Measurements from ENCODE around the gene CYB5D1. TPM values are rescaled to one million over a fixed set of nuclear protein-coding genes. Genes with fewer than 3 reads are reported as not detected.

The CYB5D1 gene
- total and polyA plus RNA-seq, 9 donors: 5.9 to 9.3 (median 7.3) TPM

DNA sequence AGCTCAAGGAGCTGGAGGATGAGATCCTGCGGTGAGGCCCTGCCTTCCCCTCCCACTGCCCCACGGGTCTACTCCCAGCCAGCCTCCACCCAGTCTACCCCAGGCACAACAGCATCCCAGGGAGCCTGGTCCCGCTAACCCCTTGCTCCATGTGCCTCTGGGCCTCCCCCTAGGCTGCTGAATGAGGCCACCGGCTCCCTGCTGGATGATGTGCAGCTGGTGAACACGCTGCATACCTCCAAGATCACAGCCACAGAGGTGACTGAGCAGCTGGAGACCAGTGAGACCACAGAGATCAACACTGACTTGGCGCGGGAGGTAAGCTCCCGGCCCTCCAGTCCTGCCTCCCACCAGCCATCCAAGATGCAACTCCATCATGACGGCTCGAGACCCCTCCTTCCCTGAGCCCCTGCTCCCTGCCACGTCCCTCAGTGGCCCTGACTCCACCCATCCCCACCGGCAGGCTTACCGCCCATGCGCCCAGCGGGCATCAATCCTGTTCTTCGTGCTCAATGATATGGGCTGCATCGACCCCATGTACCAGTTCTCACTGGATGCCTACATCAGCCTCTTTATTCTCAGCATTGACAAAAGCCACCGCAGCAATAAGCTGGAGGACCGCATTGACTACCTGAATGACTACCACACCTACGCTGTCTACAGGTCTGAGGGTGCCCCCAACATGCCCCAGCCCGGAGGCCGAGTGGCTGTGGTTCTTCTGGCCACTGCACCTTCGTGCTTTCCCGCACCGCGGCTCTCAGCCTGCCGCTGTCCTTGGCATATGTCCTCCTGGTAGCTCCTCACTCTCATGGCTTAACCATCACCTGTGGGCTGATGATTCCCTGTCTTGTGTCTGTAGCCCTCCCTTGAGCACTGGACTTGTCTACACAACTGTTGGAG, 38.8 kb upstream of the CYB5D1 start:
- Histone ChIP-seq H3K36me3 (ENCODE audit: control insufficient read depth, insufficient read depth, low read length) (peaks cover 2% of the 10 kb centered on the region), H3K4me1 (ENCODE audit: control insufficient read depth, insufficient read depth, low read length) (no peaks in the 10 kb centered on the region), H3K4me3 (ENCODE audit: low read length) (no peak overlapping the region), H3K27ac (ENCODE audit: low read length) (no peak overlapping the region), H3K27me3 (ENCODE audit: control insufficient read depth, insufficient read depth, low read length) (no peaks in the 10 kb centered on the region), H3K9me3 (replicated peaks; ENCODE audit: control insufficient read depth, low read depth, low read length) (no peaks in the 10 kb centered on the region)
- DNase-seq: no peak
- WGBS (ENCODE audit: insufficient coverage): 82% methylated on average over 25 of the region's 27 CpGs

- H3K27ac ChIP-seq (ENCODE audit: low read length): no peak overlapping the region
- WGBS (ENCODE audit: insufficient coverage): 78% methylated on average over 5 of the region's 5 CpGs
- no peak for DNase-seq
- H3K36me3 ChIP-seq (ENCODE audit: control insufficient read depth, insufficient read depth, low read length): peaks cover 2% of the 10 kb centered on the region
- peaks cover 8% of the 10 kb centered on the region for H3K4me1 ChIP-seq (ENCODE audit: control insufficient read depth, insufficient read depth, low read length)
- H3K4me3 ChIP-seq (ENCODE audit: low read length): no peak overlapping the region
- no peaks in the 10 kb centered on the region for H3K27me3 ChIP-seq (ENCODE audit: control insufficient read depth, insufficient read depth, low read length)
- no peaks in the 10 kb centered on the region for H3K9me3 ChIP-seq (replicated peaks; ENCODE audit: control insufficient read depth, low read depth, low read length)
Measured at GRCh38 chr17:7820231-7820630, 37.6 kb upstream of the CYB5D1 start.

- Histone ChIP-seq H3K4me1 (ENCODE audit: control insufficient read depth, insufficient read depth, low read length) (peaks cover 12% of the 10 kb centered on the region), H3K27ac (ENCODE audit: low read length) (no peak overlapping the region), H3K9me3 (replicated peaks; ENCODE audit: control insufficient read depth, low read depth, low read length) (no peaks in the 10 kb centered on the region), H3K4me3 (ENCODE audit: low read length) (no peak overlapping the region), H3K36me3 (ENCODE audit: control insufficient read depth, insufficient read depth, low read length) (peaks cover 2% of the 10 kb centered on the region), H3K27me3 (ENCODE audit: control insufficient read depth, insufficient read depth, low read length) (no peaks in the 10 kb centered on the region)
- 68% methylated on average over 8 of the region's 14 CpGs for WGBS (ENCODE audit: insufficient coverage)
- DNase-seq: no peak
Measured at GRCh38 chr17:7822126-7822525, 35.7 kb upstream of the CYB5D1 start.

GRCh38 chr17:7823581-7824001, 34.2 kb upstream of the CYB5D1 start:
- H3K4me1 ChIP-seq (ENCODE audit: control insufficient read depth, insufficient read depth, low read length): peaks cover 12% of the 10 kb centered on the region
- peaks cover 2% of the 10 kb centered on the region for H3K27me3 ChIP-seq (ENCODE audit: control insufficient read depth, insufficient read depth, low read length)
- H3K27ac ChIP-seq (ENCODE audit: low read length): no peak overlapping the region
- no peak for DNase-seq
- H3K4me3 ChIP-seq (ENCODE audit: low read length): no peak overlapping the region
- peaks cover 2% of the 10 kb centered on the region for H3K36me3 ChIP-seq (ENCODE audit: control insufficient read depth, insufficient read depth, low read length)
- no peaks in the 10 kb centered on the region for H3K9me3 ChIP-seq (replicated peaks; ENCODE audit: control insufficient read depth, low read depth, low read length)
- 82% methylated on average over 20 of the region's 20 CpGs for WGBS (ENCODE audit: insufficient coverage)

DNA sequence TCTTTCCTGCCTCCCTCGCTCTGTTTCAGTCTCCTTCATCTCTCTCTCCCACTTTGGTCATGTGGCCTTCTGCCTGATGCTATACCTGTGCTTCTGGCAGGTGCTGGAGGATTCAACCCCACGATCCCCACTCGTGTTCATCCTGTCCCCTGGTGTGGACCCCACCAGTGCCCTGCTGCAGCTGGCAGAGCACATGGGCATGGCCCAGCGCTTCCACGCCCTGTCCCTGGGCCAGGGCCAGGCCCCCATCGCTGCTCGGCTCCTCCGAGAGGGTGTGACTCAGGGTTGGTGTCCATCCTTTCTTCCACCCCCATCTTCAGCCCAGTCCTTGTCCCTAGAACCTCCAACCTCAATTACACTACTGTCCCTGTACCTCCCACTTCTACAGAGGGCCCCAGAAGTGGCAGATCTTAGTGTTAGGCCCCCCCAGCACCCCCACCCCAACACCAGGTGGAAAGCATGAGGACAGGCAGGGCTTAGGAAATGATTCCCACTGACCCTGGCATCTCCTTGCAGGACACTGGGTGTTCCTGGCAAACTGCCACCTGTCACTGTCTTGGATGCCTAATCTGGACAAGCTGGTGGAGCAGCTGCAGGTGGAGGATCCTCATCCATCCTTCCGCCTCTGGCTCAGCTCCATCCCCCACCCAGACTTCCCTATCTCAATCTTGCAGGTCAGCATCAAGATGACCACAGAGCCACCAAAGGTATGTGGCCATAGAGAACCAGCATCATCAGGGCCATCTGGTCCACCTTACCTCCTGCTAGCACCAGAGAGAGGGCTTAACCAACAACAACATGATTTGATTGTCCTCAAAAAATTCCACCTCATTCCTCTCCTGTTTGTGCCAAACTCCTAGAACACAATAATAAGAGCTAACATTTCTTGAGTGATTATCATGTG, 33.5 kb upstream of the CYB5D1 start:
- DNase-seq: peak; percentile 24
- WGBS (ENCODE audit: insufficient coverage): 66% methylated on average over 9 of the region's 9 CpGs
- H3K9me3 ChIP-seq (replicated peaks; ENCODE audit: control insufficient read depth, low read depth, low read length): no peaks in the 10 kb centered on the region
- H3K36me3 ChIP-seq (ENCODE audit: control insufficient read depth, insufficient read depth, low read length): peaks cover 2% of the 10 kb centered on the region
- peaks cover 2% of the 10 kb centered on the region for H3K27me3 ChIP-seq (ENCODE audit: control insufficient read depth, insufficient read depth, low read length)
- H3K4me1 ChIP-seq (ENCODE audit: control insufficient read depth, insufficient read depth, low read length): peaks cover 12% of the 10 kb centered on the region
- no peak overlapping the region for H3K27ac ChIP-seq (ENCODE audit: low read length)
- no peak overlapping the region for H3K4me3 ChIP-seq (ENCODE audit: low read length)

- Histone ChIP-seq H3K4me1 (ENCODE audit: control insufficient read depth, insufficient read depth, low read length) (peaks cover 12% of the 10 kb centered on the region), H3K27me3 (ENCODE audit: control insufficient read depth, insufficient read depth, low read length) (peaks cover 2% of the 10 kb centered on the region), H3K9me3 (replicated peaks; ENCODE audit: control insufficient read depth, low read depth, low read length) (no peaks in the 10 kb centered on the region), H3K4me3 (ENCODE audit: low read length) (no peak overlapping the region), H3K36me3 (ENCODE audit: control insufficient read depth, insufficient read depth, low read length) (peaks cover 2% of the 10 kb centered on the region), H3K27ac (ENCODE audit: low read length) (no peak overlapping the region)
- 44% methylated on average over 7 of the region's 12 CpGs for WGBS (ENCODE audit: insufficient coverage)
- peak; percentile 38 for DNase-seq
Measured at GRCh38 chr17:7825206-7825990, 32.4 kb upstream of the CYB5D1 start.

DNA sequence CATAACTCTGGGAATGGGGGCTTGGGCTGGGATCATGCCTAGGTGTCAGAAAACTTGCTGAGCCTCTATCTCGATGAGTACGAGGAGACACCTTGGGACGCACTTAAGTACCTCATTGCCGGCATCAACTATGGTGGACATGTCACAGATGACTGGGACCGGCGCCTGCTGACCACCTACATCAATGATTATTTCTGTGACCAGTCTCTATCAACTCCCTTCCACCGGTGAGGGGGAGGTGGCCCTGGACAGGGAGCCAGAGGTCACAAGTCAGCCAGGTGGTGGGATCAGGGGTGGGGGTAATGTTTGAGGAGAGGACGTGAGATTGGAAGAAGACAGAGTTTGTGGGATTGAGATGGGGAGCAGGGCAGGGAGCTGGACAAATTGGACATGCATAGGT, 27.2 kb upstream of the CYB5D1 start:
- WGBS (ENCODE audit: insufficient coverage): 88% methylated on average over 5 of the region's 8 CpGs

GRCh38 chr17:7831233-7831632, 26.6 kb upstream of the CYB5D1 start:
- Histone ChIP-seq H3K27ac (ENCODE audit: low read length) (no peak overlapping the region), H3K36me3 (ENCODE audit: control insufficient read depth, insufficient read depth, low read length) (no peaks in the 10 kb centered on the region), H3K4me1 (ENCODE audit: control insufficient read depth, insufficient read depth, low read length) (peaks cover 29% of the 10 kb centered on the region), H3K4me3 (ENCODE audit: low read length) (no peak overlapping the region), H3K27me3 (ENCODE audit: control insufficient read depth, insufficient read depth, low read length) (peaks cover 8% of the 10 kb centered on the region), H3K9me3 (replicated peaks; ENCODE audit: control insufficient read depth, low read depth, low read length) (no peaks in the 10 kb centered on the region)
- no peak for DNase-seq
- WGBS (ENCODE audit: insufficient coverage): no CpG with 5 or more reads among the region's 7 CpGs

More for the DNA sequence above, 27.2 kb upstream of the CYB5D1 start:
- DNase-seq: no peak
- Histone ChIP-seq H3K27ac (ENCODE audit: low read length) (no peak overlapping the region), H3K4me1 (ENCODE audit: control insufficient read depth, insufficient read depth, low read length) (peaks cover 26% of the 10 kb centered on the region), H3K36me3 (ENCODE audit: control insufficient read depth, insufficient read depth, low read length) (no peaks in the 10 kb centered on the region), H3K4me3 (ENCODE audit: low read length) (no peak overlapping the region), H3K27me3 (ENCODE audit: control insufficient read depth, insufficient read depth, low read length) (peaks cover 8% of the 10 kb centered on the region), H3K9me3 (replicated peaks; ENCODE audit: control insufficient read depth, low read depth, low read length) (no peaks in the 10 kb centered on the region)

DNA sequence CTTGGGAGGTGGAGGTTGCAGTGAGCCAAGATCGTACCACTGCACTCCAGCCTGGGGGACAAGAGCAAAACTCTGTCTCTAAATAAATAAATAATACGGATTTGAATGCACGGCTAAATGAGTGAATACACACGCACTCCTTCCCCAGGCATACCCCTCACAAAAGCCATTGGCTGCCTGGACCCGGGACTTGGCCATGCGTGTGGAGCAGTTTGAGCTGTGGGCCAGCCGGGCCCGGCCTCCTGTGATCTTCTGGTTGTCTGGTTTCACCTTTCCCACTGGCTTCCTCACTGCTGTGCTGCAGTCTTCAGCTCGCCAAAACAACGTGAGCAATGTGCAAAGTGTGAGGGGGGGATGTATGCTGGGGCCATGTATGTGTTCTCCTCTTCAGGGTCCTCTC, 25.4 kb upstream of the CYB5D1 start:
- no peaks in the 10 kb centered on the region for H3K9me3 ChIP-seq (replicated peaks; ENCODE audit: control insufficient read depth, low read depth, low read length)
- WGBS (ENCODE audit: insufficient coverage): 50% methylated on average over 4 of the region's 10 CpGs
- DNase-seq: no peak

More for the DNA sequence above, 25.4 kb upstream of the CYB5D1 start:
- Histone ChIP-seq H3K27ac (ENCODE audit: low read length) (no peak overlapping the region), H3K4me3 (ENCODE audit: low read length) (no peak overlapping the region), H3K36me3 (ENCODE audit: control insufficient read depth, insufficient read depth, low read length) (no peaks in the 10 kb centered on the region), H3K4me1 (ENCODE audit: control insufficient read depth, insufficient read depth, low read length) (peaks cover 40% of the 10 kb centered on the region), H3K27me3 (ENCODE audit: control insufficient read depth, insufficient read depth, low read length) (peaks cover 8% of the 10 kb centered on the region)

All from muscle of leg (tissue), 11 donors.